Gastroesophageal sphincter (tissue), 3 donors: ENCODE data around the gene PIK3C3.

Source experiments
- CTCF ChIP-seq, 4 experiments: fragments of 200-600 bp in 2 of 4; fragments of 450-650 bp in 2 of 4; sonication (generic) in 1 of 4; IDR thresholded peaks; one replicate each; pipeline ENCODE4 v1.5.1; 2017 to 2019; ENCODE audit warnings: antibody characterized with exemption in 4 of 4, mild to moderate bottlenecking in 2 of 4, moderate library complexity in 2 of 4
- POLR2A ChIP-seq, 2 donors: fragments of 450-650 bp; IDR thresholded peaks; one replicate each; pipeline ENCODE4 v1.6.1; 2017; ENCODE audit warnings: antibody characterized with exemption in 2 of 2, mild to moderate bottlenecking in 2 of 2, moderate library complexity in 1 of 2
- POLR2AphosphoS5 ChIP-seq: sonication (generic); formaldehyde crosslinking; IDR thresholded peaks from one replicate; pipeline ENCODE4 v1.6.1; 2017; ENCODE audit warnings: antibody characterized with exemption

GRCh38 chr18:42074704-42075103 lies 119.7 kb downstream of the PIK3C3 start:
- TF ChIP-seq CTCF (IDR thresholded peaks at IDR 0.05) (no peak), POLR2AphosphoS5 (no peak), POLR2A (IDR thresholded peaks at IDR 0.05) (no peak)
